Prostate gland (tissue), 2 donors: ENCODE measurements around the gene UAP1L1. TPM values are rescaled to one million over a fixed set of nuclear protein-coding genes. Genes with fewer than 3 reads are reported as not detected.

Experiments used
- DNase-seq: peaks from one replicate; pipeline ENCODE4 v3.0.0-alpha.2; 2019; ENCODE audit warnings: low spot score
- H3K27ac ChIP-seq, 2 donors: fragments of 200-600 bp; sonication (generic); 2 replicates each; pipeline ENCODE4 v1.5.1; 2017 to 2019
- H3K27me3 ChIP-seq: fragments of 200-600 bp; sonication (generic); replicated peaks from 2 replicates; pipeline ENCODE4 v1.5.1; 2019; ENCODE audit not compliant: insufficient read depth
- H3K36me3 ChIP-seq, 2 donors: fragments of 200-600 bp; sonication (generic); 1 replicate in 1 of 2; 2 replicates in 1 of 2; pipeline versions ENCODE4 v1.5.1 to v1.8.1; 2017 to 2019
- H3K4me1 ChIP-seq: fragments of 200-600 bp; sonication (generic); replicated peaks from 2 replicates; pipeline ENCODE4 v1.5.1; 2019
- H3K4me3 ChIP-seq, 2 donors: fragments of 200-600 bp; sonication (generic); 2 replicates each; pipeline ENCODE4 v1.5.1; 2017 to 2019
- H3K9me3 ChIP-seq: fragments of 200-600 bp; sonication (generic); 2 replicates; pipeline ENCODE4 v1.5.1; 2017
- POLR2A ChIP-seq: fragments of 450-650 bp; IDR thresholded peaks from one replicate; pipeline ENCODE4 v1.6.1; 2016; ENCODE audit warnings: antibody characterized with exemption, mild to moderate bottlenecking
- POLR2AphosphoS5 ChIP-seq: sonication (generic); formaldehyde crosslinking; IDR thresholded peaks from one replicate; pipeline ENCODE4 v1.6.1; 2017; ENCODE audit warnings: antibody characterized with exemption
- WGBS: methylation state at CpG from one replicate; pipeline ENCODE4 v1.1.5; 2018; 5-methylcytosine and 5-hydroxymethylcytosine counted together
- intact Hi-C: fragments of 100-400 bp; cut with DNase I; formaldehyde crosslinking; loops from one replicate; pipeline ENCODE4 v1.14.2; 2022
- total RNA-seq, 2 donors: library from RNA; depleted of rRNA; stranded (reverse); fragments of >200 nt; gene quantifications; one replicate each; pipeline ENCODE4 v1.1.0, GENCODE V29; 2016
- TF ChIP-seq, protein P1 (sequence below), 4 experiments: fragments of 200-600 bp in 2 of 4; fragments of 450-650 bp in 2 of 4; sonication (generic) in 2 of 4; IDR thresholded peaks; 1 replicate in 3 of 4; 2 replicates in 1 of 4; pipeline ENCODE4 v1.5.1; 2016 to 2019; ENCODE audit warnings: antibody characterized with exemption in 4 of 4, mild to moderate bottlenecking in 2 of 4, moderate library complexity in 2 of 4

Gene UAP1L1
- total RNA-seq, 2 donors from 2014 or later, result 8.2 to 19.9 TPM

DNA sequence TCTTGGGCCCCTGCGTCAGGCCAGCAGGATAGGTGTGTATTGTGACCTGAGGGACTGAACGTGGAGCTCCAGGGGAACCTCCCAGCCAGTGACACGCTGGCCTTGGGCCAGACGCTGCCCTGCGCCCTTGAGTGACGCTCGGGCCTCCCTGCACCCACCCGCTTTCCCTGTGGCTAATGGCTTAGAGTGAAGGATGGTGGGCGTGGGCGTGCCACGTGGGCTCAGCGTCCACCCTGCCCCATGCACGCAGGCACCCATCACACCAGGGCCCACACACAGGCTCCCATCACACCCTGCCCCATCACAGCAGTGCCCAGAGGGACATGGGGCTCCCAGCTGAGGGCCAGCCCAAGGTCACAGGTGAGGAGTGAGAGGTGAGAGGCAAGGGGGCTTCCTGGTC is 40.3 kb upstream of the UAP1L1 start:
- TF ChIP-seq, protein P1, sequence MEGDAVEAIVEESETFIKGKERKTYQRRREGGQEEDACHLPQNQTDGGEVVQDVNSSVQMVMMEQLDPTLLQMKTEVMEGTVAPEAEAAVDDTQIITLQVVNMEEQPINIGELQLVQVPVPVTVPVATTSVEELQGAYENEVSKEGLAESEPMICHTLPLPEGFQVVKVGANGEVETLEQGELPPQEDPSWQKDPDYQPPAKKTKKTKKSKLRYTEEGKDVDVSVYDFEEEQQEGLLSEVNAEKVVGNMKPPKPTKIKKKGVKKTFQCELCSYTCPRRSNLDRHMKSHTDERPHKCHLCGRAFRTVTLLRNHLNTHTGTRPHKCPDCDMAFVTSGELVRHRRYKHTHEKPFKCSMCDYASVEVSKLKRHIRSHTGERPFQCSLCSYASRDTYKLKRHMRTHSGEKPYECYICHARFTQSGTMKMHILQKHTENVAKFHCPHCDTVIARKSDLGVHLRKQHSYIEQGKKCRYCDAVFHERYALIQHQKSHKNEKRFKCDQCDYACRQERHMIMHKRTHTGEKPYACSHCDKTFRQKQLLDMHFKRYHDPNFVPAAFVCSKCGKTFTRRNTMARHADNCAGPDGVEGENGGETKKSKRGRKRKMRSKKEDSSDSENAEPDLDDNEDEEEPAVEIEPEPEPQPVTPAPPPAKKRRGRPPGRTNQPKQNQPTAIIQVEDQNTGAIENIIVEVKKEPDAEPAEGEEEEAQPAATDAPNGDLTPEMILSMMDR (IDR thresholded peaks at IDR 0.05), result no peak
- TF ChIP-seq POLR2AphosphoS5 (no peak), POLR2A (no peak)
- 74% methylated on average over 12 of the region's 13 CpGs for WGBS
- Histone ChIP-seq H3K9me3 (no peaks in the 10 kb centered on the region), H3K27ac (no peak overlapping the region), H3K27me3 (no peaks in the 10 kb centered on the region), H3K4me1 (peaks cover 8% of the 10 kb centered on the region), H3K36me3 (peaks cover 5 to 8% of the 10 kb centered on the region in 2 donors), H3K4me3 (no peak overlapping the region)
- DNase-seq, result no peak
- intact Hi-C loops, result loop anchor here (5.0 kb wide), 2 partner anchors 195 to 250 kb away; partner anchors contain the start of gene AJM1

GRCh38 chr9:137037483-137037882 is 39.8 kb upstream of the UAP1L1 start:
- Histone ChIP-seq H3K4me3 (no peak overlapping the region), H3K4me1 (peaks cover 8% of the 10 kb centered on the region), H3K27me3 (no peaks in the 10 kb centered on the region), H3K9me3 (no peaks in the 10 kb centered on the region), H3K27ac (no peak overlapping the region), H3K36me3 (peaks cover 5 to 8% of the 10 kb centered on the region in 2 donors)
- 88% methylated on average over 10 of the region's 10 CpGs for WGBS
- no peak for DNase-seq
- TF ChIP-seq, protein P1 (IDR thresholded peaks at IDR 0.05), result no peak
- no peak for TF ChIP-seq POLR2AphosphoS5
- TF ChIP-seq POLR2A, result no peak
- intact Hi-C loops, result loop anchor here (5.0 kb wide), 2 partner anchors 195 to 250 kb away; partner anchors contain the start of gene AJM1

GRCh38 chr9:137038916-137039315 is 38.4 kb upstream of the UAP1L1 start:
- Histone ChIP-seq H3K4me1 (peaks cover 15% of the 10 kb centered on the region), H3K27me3 (no peaks in the 10 kb centered on the region), H3K4me3 (no peak overlapping the region), H3K27ac (no peak overlapping the region), H3K9me3 (no peaks in the 10 kb centered on the region), H3K36me3 (peaks cover 5 to 8% of the 10 kb centered on the region in 2 donors)
- no peak for DNase-seq
- TF ChIP-seq POLR2AphosphoS5 (no peak), POLR2A (no peak)
- TF ChIP-seq, protein P1 (IDR thresholded peaks at IDR 0.05), result no peak
- intact Hi-C loops, result loop anchor here (5.0 kb wide), 2 partner anchors 197 to 252 kb away; partner anchors contain the start of gene AJM1
- WGBS, result 86% methylated on average over 9 of the region's 9 CpGs

DNA sequence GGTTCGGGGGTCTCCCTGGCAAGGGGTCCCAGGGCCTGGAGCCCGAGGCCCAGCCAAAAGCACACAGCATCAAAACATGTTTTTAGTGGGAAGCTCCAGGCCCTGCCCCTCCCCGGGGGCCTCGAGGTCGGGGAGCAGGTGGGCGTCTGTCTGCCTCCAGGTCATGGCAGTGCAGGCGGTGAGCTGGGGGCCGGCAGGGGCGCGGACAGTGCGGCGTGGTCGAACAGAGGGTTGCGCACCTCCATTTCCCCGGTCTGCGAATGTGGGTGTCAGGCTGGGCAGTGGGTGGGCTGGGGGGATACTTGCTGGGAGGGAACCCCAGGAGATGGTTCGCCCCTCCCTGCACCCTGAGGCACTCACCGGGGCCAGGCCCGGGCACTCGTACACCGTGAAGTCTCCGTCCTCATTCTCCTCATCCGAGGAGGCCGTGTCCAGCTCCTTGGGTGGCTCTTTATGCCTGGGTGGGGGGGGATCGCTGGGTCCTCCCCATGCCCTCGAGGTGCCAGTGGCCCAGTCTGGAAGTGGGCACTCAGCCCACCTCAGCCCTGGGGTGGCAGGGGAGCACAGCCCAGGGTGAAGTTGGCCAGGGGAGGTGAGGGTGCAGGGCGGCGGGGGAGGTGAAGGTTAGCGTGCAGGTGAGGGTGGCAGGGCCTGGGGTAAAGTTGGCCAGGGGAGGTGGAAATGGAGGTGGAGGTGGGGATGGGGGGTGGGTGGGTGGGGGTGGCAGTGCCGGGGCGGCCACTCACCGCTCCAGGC is 37.5 kb upstream of the UAP1L1 start:
- Histone ChIP-seq H3K4me3 (no peak overlapping the region), H3K36me3 (peaks cover 5 to 8% of the 10 kb centered on the region in 2 donors), H3K27me3 (no peaks in the 10 kb centered on the region), H3K4me1 (peaks cover 13% of the 10 kb centered on the region), H3K9me3 (no peaks in the 10 kb centered on the region), H3K27ac (no peak overlapping the region)
- intact Hi-C loops, result loop anchor here (5.0 kb wide), 2 partner anchors 197 to 252 kb away; partner anchors contain the start of gene AJM1
- no peak for DNase-seq
- TF ChIP-seq POLR2AphosphoS5, result no peak
- no peak for TF ChIP-seq POLR2A
- TF ChIP-seq, protein P1 (IDR thresholded peaks at IDR 0.05), result no peak
- 92% methylated on average over 32 of the region's 32 CpGs for WGBS

DNA sequence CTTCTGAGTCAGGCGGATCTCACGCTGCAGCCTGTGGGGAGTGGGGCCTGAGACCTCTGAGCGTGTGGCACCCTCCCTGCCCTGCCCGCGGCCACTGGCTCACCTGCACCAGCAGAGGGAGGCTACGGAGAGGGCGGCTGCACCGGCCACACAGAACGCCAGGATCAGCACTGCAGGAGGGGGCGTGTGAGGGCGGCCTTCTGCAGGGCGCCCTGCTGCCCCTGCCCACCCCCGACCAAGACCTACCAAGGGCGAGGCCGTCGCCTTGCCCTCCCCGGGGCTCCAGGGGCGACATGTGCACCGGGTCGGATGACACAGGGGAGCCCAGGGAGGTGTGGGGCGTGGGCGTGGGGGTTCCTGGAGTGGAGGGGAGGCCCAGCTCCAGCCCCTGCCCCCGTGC is 36.7 kb upstream of the UAP1L1 start:
- Histone ChIP-seq H3K9me3 (no peaks in the 10 kb centered on the region), H3K36me3 (peaks cover 5 to 8% of the 10 kb centered on the region in 2 donors), H3K4me1 (peaks cover 17% of the 10 kb centered on the region), H3K4me3 (no peak overlapping the region), H3K27me3 (no peaks in the 10 kb centered on the region), H3K27ac (no peak overlapping the region)
- intact Hi-C loops, result no loop called here
- DNase-seq, result no peak
- TF ChIP-seq POLR2AphosphoS5, result no peak
- no peak for TF ChIP-seq POLR2A
- TF ChIP-seq, protein P1 (IDR thresholded peaks at IDR 0.05), result no peak
- WGBS, result 88% methylated on average over 23 of the region's 23 CpGs
